Fibroblast of mammary gland (primary cell): ENCODE measurements around the gene SBK2.

Experiments
- DNase-seq: peaks from one replicate; pipeline ENCODE4 v3.0.0-alpha.2; 2010; ENCODE audit warnings: low read depth
- H3K4me3 ChIP-seq: 2 replicates; pipeline ENCODE4 v1.5.1; 2011; ENCODE audit warnings: low read depth, mild to moderate bottlenecking, low read length, moderate library complexity; ENCODE audit not compliant: control insufficient read depth
- TF ChIP-seq, protein P1 (sequence below): conservative IDR thresholded peaks from 2 replicates; pipeline ENCODE4 v1.5.1; 2011; ENCODE audit warnings: low read depth, low read length, inconsistent platforms; ENCODE audit not compliant: control insufficient read depth, insufficient read depth

SBK2 gene

DNA sequence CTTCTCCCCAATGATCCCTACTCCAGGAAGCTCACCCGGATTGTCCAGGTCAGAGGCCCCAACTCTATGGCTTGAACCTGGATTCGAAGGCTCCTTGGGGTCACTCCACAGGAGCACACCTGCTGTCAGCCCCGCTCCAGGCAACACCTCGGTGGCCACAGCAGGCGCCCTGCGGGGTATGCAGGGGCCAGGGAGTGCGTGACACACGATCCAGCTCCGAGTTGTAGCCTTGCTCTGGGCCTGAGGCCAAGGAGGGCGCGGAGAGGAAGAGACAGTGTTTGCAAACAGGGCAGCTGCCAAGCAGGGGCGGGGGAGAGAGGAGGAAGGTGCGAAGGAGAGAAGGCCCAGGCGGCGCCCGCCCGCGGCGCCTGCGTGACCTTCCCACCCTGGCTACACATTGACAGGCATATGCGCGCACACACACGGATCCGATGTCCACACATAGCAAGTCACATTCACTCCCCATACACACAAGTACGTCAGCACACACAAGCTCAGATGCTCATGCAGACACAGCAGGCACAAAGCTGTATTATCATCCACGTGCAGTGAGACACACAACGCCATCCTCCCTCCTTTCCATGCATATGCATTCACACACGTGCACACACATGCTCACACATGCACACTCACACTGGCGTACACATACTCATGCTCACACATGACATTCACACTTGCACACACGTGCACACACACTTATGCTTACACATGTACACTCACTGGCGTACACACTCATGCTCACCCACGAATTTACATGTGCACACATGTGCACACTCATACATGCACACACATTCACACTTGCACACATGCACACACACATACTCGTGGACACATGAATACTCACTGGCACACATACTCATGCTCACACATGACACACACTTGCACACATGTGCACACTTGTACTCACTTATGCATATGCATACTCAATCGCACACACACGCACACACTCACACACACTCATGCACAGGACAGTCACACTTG lies 10.4 kb downstream of the SBK2 start:
- peak; percentile 87 for DNase-seq
- H3K4me3 ChIP-seq: no peak overlapping the region
- TF ChIP-seq, protein P1, sequence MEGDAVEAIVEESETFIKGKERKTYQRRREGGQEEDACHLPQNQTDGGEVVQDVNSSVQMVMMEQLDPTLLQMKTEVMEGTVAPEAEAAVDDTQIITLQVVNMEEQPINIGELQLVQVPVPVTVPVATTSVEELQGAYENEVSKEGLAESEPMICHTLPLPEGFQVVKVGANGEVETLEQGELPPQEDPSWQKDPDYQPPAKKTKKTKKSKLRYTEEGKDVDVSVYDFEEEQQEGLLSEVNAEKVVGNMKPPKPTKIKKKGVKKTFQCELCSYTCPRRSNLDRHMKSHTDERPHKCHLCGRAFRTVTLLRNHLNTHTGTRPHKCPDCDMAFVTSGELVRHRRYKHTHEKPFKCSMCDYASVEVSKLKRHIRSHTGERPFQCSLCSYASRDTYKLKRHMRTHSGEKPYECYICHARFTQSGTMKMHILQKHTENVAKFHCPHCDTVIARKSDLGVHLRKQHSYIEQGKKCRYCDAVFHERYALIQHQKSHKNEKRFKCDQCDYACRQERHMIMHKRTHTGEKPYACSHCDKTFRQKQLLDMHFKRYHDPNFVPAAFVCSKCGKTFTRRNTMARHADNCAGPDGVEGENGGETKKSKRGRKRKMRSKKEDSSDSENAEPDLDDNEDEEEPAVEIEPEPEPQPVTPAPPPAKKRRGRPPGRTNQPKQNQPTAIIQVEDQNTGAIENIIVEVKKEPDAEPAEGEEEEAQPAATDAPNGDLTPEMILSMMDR: no peak

DNA sequence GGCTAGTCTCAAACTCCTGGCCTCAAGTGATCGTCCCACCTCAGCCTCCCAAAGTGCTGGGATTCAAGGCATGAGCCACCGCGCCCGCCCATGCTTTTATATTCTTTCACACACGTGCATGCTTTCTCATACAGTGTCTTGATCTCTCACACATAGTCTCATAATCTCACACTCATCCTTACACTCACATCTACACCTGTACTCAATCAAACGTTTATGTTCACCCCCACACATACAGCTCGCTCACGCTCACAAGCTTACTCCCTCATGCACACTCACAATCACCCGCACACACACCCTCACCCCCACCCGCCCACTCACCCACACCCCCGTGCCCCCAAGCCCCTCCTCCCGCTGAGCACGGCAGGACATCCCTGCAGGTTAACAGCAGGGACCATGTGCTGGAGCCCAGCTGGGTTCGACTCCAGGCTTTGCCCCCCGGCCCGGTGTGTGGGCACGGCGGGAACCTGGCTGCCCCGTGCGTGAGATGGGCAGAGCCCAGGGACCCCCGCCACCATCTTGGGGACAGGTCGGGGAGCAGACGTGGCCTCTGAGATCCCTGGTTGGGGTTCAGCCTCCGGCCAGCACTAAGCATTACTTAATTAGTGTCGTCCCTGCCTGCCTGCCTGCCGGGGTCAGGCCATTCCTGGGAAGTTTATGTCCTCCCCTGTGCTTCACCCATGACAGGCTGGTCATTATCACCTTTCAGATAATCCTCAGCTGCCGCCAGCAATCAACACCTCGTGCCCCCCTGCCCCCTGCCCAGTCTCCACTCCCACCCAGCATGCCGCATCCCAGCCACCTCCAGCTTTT lies 11.4 kb downstream of the SBK2 start:
- DNase-seq: no peak
- TF ChIP-seq, protein P1: no peak
- H3K4me3 ChIP-seq: no peak overlapping the region

DNA sequence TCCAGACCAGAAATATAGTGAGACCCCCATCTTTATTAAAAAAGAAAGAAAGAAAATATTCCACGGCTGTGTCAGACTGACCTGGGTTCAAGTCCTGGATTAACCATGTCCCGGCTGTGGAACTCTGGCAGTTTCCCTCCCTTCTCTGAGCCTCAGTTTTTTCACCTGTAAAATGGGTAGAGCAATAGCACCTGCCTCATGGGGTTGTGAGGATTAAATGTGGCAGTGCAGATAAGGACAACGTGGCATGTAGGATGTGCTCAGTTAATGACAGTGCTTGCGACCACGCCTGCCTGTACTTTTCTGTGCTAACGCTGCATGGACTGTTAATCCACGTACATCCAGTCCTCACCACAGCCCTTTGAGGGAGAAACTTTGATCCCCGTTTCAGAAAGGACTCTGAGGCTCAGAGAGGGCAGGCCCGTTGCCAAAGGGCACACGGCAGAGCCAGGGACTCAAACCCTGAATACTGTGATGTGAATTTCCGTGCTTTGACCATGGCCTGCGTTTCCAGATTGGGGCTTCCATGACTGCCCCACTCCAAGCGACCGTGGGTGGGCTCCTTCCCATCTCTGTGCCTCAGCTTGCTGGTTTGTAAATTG lies 16.1 kb downstream of the SBK2 start:
- DNase-seq: no peak
- no peak overlapping the region for H3K4me3 ChIP-seq
- TF ChIP-seq, protein P1: no peak

DNA sequence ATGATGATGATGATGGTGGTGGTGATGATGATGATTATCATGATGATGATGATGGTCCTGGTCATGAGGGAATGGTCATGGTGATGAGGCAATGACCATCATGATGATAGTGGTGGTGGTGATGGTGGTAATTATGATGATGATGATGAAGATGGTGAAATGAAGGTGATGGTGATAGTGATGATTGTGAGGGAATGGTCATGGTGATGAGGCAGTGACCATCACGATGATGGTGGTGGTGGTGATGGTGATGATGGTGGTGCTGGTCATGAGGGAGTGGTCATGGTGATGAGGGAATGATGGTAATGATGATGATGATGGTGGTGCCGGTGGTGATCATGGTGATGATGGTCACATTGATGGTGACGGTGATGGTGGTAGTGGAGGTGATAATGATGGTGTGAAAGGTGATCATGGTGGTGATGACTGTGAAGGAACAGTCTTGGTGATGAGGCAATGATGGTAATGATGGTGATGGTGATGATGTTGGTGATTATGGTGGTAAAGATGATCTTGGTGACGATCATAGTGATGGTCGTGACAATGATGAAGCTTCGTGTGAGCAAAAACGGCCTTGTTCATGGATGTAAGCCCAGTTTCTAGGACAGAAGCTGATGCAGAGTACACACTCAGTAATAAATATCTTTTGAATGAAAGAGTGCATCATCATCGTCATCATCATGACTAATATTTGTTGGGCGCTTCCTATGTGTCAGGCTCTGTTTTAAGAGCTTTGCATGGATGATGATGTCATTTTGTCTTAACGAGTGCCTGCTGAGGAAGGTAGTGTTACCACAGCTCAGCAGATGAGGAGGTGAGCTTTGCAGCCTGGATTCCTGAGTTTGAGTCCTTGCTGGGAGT lies 17.3 kb downstream of the SBK2 start:
- TF ChIP-seq, protein P1: no peak
- no peak overlapping the region for H3K4me3 ChIP-seq
- peak; percentile 97 for DNase-seq

DNA sequence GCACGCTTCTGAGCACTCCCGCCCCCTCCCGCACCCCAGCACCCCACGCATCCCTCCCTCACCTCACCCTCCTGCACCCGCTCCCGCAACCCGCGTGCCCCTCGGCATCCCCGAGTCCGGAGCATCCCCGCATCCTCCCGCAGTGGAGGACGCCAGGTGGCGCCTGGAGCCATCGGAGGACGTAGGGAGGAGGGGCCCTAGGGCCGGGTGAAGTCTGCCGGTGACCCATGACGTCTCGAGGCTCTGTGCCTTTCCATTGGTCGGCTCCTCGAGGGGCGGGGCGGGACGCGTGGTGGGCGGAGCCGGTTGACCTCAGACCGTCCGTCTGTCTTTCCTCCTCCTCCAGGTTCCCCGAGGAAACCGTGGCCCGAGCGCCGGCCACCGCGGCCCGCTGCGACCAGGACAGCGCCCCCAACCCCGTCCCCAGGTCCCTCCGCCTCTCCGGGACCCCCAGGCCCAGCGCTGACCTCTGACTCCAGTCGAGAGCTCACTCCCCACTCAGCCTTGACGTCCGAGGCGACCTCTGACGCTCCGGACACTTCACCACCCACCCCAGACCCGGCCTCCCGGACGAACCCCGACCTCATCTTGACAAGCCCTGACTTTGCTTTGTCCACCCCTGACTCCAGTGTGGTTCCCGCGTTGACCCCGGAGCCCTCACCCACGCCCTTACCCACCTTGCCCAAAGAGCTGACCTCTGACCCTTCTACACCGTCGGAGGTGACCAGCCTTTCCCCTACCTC lies 19.9 kb downstream of the SBK2 start:
- peak overlapping the region; percentile 22 for H3K4me3 ChIP-seq
- peak; percentile 91 for DNase-seq
- TF ChIP-seq, protein P1: peak; percentile 82

DNA sequence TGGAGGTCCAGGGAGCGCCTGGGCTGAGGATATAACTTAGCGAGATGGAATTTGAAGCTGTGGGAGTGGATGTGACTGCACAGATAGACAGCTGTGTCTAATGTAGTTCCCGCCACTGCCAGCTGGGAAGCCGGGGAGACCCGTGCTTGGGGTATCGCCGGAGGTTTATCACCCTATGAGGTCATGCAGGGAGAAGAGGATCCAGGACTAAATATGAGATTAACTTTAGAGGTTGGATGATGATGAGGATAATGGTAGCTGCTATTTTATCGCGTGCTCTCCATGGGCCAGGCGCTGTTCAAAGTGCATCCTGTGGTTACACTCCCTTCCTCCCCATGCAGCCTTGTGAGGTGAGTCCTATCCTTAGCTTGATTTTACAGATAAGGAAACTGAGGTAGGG lies 28.8 kb downstream of the SBK2 start:
- no peak for DNase-seq
- TF ChIP-seq, protein P1: no peak
- no peak overlapping the region for H3K4me3 ChIP-seq
